DMS153 treated with DMSO at 0.1 percent for 48 hours (cell line): ENCODE results near the gene ART3.

Experiments
- DNase-seq: peaks from one replicate; lab custom pipeline; 2025; ENCODE audit not compliant: unreplicated experiment; lab: John Stamatoyannopoulos, UW

The ART3 gene

GRCh38 chr4:76067652-76068286 lies 6.7 kb upstream of the ART3 start:
- peak; percentile 22 for DNase-seq

GRCh38 chr4:76072760-76073159 lies 1.7 kb upstream of the ART3 start:
- no peak for DNase-seq

- DNase-seq = no peak
Observed at GRCh38 chr4:76074993-76075600, 588 bp downstream of the ART3 start.

GRCh38 chr4:76078033-76078613 lies 3.6 kb downstream of the ART3 start:
- DNase-seq = no peak

GRCh38 chr4:76083386-76083988 lies 9.0 kb downstream of the ART3 start:
- no peak for DNase-seq

- DNase-seq = no peak
Observed at GRCh38 chr4:76084542-76084941, 10.0 kb downstream of the ART3 start.

- DNase-seq = peak; percentile 54
Observed at GRCh38 chr4:76087007-76087769, 12.7 kb downstream of the ART3 start.

- no peak for DNase-seq
Observed at GRCh38 chr4:76088719-76089118, 14.2 kb downstream of the ART3 start.

GRCh38 chr4:76090241-76090691 lies 15.8 kb downstream of the ART3 start:
- DNase-seq = no peak

- DNase-seq = no peak
Observed at GRCh38 chr4:76091052-76091451, 16.5 kb downstream of the ART3 start.

- no peak for DNase-seq
Observed at GRCh38 chr4:76095568-76095967, 21.1 kb downstream of the ART3 start.

GRCh38 chr4:76096076-76096475 lies 21.6 kb downstream of the ART3 start:
- DNase-seq = no peak

- no peak for DNase-seq
Observed at GRCh38 chr4:76105652-76106051, 31.1 kb downstream of the ART3 start.

- DNase-seq = no peak
Observed at GRCh38 chr4:76106442-76106841, 31.9 kb downstream of the ART3 start.

GRCh38 chr4:76108467-76109181 lies 34.1 kb downstream of the ART3 start:
- no peak for DNase-seq

- no peak for DNase-seq
Observed at GRCh38 chr4:76116821-76117220, 42.3 kb downstream of the ART3 start.

- DNase-seq = no peak
Observed at GRCh38 chr4:76117536-76117935, 43.0 kb downstream of the ART3 start.

- DNase-seq = no peak
Observed at GRCh38 chr4:76120199-76120598, 45.7 kb downstream of the ART3 start.

- no peak for DNase-seq
Observed at GRCh38 chr4:76125816-76126215, 51.3 kb downstream of the ART3 start.

GRCh38 chr4:76127754-76128153 lies 53.2 kb downstream of the ART3 start:
- DNase-seq = no peak

- DNase-seq = no peak
Observed at GRCh38 chr4:76141241-76141640, 66.7 kb downstream of the ART3 start.
